ENCODE results near the gene THAP4.

THAP4 gene

DNA sequence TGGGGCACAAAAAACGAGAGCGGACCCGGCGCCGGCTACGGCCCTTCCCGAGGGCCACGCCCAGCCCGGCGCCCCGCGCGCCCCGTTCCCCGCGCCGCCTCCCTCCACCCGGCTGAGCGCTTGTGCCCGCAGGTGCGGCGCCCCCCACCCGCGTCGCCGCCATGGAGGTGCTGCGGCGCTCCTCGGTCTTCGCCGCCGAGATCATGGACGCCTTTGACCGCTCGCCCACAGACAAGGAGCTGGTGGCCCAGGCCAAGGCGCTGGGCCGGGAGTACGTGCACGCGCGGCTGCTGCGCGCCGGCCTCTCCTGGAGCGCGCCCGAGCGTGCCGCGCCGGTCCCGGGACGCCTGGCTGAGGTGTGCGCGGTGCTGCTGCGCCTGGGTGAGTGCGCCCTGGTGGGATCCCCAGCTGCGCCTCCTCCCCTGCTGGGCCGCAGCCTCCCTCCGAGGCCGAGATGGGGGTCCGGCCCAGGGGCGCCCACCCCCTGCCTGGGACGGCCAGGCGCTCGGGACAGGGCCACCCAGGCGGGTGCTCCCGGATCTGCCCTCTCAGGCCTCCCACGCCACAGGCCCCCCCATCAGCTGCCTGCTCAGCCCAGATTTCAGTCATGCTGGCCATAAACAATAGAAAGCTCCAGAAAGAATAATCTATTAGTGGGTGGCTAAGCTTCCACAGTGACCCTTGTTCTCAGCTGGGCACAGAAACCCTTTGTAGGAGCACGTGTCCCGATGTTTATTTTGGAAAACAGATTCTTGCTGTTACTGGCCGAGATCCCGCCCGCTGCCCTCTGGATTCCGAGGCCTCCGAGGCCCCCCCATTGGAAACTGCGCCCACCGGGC, 77.4 kb downstream of the THAP4 start:
- no peak for DNase-seq (ENCODE audit: low read depth, low spot score)
- H3K4me3 ChIP-seq (ENCODE audit: low read length), result peak overlapping the region; percentile 49

DNA sequence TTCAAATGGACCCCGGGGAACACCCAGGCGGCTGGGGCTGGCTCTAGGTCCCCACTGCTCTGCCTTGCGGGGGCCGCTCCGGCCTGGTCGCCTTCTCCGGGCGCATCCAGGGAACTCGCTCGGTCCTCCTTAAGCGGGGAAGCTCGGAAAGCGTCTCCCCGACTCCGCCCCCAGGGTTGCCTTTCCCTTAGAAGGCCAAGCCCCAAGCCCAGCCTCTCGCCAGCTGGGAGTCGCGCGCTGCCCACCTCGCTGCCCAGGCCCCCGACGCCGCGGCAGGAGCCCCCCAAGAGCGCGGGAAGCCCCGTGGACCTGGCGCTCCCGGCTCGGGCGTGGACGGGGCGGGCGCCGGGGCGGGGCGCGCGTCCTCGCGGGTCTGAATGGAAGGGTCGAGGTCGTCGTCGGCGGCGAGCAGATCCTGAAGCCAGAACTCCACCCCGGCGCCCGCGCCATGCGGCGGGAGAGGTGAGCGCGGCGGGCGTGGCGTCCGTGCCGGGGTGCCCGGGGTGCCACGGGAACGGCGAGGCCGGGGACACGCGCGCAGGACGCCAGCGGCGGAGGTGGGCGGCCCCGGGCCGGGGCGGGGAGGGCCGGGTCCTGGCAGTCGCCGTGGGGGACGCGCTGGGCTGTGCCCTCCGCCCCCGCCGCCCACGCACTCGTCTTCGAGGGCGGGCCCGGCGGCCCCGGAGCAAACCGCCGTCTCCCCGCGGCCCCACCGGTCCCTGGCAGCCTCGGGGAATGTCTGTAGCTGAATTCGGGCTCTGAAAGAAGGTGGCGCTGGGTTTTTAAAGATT, 78.2 kb downstream of the THAP4 start, which contains the start of gene BOK:
TSS of gene BOK (plus strand) at position 214 of the 791 bp plus-strand sequence. CDS start 739 bp downstream, outside the sequence.
- H3K4me3 ChIP-seq (ENCODE audit: low read length), result peak within 1 kb of the TSS; percentile 49
- no peak for DNase-seq (ENCODE audit: low read depth, low spot score)

DNA sequence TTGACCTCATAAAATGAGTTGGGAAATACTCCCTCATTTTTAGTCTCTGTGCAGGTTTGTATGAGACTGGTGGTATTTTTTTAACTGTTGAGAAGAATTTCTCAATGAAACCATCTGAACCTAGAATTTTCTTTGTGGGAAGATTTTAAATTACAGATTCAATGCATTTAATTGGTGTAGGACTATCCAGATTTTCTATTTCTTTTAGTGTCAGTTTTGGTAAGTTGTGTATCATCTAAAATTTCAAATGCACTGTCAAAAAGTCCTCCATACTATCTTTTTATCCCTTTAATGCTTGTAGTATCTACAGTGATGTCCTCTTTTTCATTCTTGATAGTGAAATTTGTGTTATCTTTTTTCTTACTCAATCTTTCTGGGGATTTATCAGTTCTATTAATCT, 80.2 kb downstream of the THAP4 start:
- no peak for DNase-seq (ENCODE audit: low read depth, low spot score)
- H3K4me3 ChIP-seq (ENCODE audit: low read length), result no peak overlapping the region

DNA sequence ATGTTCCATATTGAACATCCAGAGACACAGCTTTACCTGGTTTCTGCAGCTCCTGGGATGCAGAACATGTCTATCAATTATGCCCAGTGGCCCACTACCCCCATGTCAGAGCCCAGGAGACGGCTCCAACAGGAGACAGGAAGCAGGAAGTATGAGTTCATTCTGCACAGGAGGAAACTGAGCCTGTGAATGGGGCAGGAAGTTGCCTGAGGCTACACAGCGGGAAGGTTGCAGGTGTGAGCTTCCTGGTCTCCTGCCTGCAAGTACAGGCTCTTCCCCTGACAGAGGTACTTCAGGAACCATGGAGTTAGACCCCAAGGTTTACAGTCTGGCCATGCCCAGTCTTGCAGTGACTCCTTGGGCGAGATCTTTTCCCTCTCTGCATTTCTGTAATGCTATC, 81.2 kb downstream of the THAP4 start:
- H3K4me3 ChIP-seq (ENCODE audit: low read length), result no peak overlapping the region
- peak; percentile 58 for DNase-seq (ENCODE audit: low read depth, low spot score)

DNA sequence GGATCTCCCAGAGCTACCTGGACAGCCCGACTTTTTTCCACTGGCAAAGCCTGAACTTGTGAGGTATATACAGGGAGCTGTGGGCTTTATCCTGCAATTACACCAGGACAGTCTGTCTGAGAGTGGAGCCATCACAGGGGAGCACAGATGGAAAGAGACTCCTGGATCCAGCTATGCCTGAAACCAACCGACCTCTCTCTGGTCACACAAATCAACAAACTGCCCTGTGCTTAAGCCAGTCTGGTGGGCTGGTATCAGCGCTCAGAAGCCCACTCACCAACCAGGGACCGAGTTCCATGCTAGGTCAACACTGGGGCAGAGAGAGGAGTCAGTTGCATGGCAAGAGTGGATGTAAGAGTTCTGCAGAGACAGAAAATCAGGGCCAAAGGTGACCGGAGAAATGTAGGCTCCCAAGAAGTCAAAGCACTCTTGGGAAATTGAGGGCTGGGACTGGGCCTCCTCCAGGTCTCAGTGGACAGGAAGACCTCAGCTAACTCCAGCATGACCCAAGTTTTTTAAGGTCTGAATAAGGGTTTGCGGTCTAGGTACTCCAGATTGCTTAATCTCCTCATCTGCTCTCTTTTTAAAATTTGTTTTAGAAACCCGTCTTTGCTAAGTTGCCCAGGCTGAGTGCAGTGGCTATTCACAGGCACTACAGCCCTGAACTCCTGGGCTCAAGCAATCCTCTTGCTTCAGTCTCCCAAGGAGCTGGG, 82.2 kb downstream of the THAP4 start:
- no peak for DNase-seq (ENCODE audit: low read depth, low spot score)
- H3K4me3 ChIP-seq (ENCODE audit: low read length), result no peak overlapping the region

DNA sequence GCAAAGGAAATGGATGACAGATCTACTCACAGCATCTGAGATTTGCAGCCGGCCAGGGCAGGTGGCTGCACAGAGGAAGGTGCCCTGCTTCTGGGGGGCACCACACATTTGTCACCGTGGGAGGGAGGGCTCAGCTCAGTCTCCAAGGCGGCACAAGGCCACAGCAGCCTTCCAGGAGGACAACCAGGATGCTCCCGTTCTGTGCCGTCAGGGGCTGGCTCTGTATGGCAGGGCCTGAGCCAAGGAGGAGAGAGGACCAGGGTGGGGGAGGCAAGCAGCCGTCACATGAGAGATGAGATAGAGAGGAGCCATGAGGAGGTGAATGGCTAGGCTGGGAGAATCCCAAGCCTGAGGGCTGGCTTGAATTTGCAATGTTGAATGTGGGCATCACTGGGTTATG, 83.0 kb downstream of the THAP4 start:
- H3K4me3 ChIP-seq (ENCODE audit: low read length), result no peak overlapping the region
- no peak for DNase-seq (ENCODE audit: low read depth, low spot score)

DNA sequence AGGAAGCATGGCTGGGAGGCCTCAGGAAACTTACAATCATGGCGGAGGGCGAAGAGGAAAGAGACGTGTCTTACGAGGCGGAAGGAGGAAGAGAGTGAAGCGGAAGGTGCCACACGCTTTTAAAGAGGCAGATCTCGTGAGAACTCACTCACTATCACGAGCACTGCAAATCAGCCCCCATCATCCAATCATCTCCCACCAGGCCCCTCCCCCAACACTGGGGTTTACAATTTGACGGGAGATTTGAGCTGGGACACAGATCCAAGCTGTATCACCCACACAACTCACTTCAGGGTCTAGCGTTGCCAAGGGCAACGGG, 83.5 kb downstream of the THAP4 start:
- no peak for DNase-seq (ENCODE audit: low read depth, low spot score)
- no peak overlapping the region for H3K4me3 ChIP-seq (ENCODE audit: low read length)

DNA sequence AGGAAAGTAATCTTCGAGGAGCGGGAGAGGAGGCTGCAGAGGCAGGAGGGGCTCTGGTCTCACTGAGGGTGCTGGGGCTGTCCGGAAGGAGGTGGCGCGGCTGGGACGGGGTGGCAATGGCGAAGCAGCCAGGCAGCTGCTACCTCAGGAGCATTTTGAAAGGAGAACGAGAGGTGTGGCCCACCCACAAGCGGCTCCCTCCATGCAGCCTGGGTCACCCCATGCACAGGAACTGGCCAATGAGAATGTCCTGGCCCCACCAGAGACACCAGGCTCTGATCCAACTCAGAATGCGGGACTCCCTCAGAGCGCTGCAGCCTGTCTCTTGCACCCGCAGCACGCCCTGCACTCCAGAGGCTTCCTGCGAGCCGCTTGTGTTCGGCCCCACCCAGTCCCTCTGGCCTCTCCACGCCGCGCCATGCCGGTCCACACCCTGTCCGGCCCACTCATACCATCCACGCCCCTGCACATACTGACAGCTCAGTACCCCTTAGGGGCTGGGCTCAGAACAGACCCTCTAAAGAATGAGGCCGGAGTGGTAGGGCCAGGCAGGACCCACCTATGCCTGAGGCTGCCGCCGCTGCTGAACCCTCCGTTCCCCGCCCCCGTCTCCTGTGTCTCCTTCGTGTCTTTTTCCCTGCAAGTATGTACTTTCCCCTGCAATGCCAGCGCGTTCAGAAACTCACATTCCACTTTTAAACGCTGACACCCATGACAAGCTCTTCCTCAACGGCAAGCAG, 84.8 kb downstream of the THAP4 start:
- no peak overlapping the region for H3K4me3 ChIP-seq (ENCODE audit: low read length)
- no peak for DNase-seq (ENCODE audit: low read depth, low spot score)

DNA sequence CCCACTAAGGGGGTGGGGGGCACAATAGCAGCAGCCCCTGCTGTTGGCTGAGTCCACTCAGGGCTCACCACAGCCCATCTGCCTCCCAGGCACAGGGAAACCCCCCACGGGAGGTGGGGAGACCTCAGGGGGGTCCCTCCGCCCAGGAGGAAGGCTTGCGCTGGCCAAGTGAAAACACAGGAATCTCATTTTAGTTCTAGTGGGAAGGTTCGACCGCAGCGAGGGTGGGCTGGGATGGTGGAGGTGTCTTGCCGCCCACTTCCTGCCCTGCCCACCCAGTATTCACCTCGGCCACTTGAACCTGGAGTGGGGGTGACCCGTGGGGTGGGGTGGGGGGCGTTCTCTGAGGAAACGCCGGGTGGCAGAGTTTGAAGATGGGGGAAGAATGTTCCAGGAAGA, 85.4 kb downstream of the THAP4 start:
- DNase-seq (ENCODE audit: low read depth, low spot score), result no peak
- H3K4me3 ChIP-seq (ENCODE audit: low read length), result no peak overlapping the region

DNA sequence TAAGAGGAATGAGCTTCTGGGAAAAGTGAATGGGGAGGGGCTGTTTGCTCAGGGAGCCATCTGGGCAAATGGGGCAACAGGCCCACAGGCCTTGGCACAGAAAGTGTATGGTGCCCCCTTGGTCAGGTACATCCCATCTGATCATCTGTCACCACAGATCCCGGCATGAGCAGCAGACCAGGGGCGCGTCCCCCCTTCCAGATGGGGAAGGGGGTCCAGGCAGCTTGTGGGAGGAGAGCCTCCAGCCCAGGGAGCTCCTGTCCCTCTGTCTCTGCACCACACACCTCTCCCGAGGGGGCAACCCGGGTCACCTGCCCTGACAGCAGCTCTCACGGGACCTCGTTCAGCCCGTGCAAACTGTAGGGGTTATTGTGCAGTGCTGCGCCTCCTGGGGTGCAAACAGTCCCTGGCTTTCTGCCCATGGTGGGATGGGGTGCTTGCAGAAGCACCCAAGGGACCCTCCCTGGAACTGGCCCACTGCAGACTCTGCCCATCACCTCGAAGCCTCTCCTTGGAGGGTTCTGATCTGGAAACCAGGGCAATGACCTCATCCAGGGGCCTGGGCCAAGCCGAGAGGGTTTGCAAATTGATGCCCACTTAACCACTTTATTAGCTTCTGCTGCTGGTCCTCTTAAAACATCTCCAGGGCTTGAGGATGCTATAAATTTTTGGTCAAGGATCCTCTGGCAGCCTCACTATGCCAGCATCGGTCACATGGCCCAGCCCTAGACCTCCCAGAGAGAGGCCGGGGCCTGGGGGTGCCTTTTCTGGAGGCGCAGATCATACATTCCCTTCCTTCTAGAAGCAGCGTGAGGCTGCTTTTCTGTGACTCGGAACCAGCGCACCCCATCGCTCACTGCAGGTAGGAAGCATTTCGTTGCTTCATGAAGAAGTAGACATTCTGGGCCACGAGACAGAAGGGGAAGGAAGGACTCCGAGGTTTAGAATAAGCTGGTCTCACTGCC, 86.1 kb downstream of the THAP4 start:
- no peak for DNase-seq (ENCODE audit: low read depth, low spot score)
- no peak overlapping the region for H3K4me3 ChIP-seq (ENCODE audit: low read length)

DNA sequence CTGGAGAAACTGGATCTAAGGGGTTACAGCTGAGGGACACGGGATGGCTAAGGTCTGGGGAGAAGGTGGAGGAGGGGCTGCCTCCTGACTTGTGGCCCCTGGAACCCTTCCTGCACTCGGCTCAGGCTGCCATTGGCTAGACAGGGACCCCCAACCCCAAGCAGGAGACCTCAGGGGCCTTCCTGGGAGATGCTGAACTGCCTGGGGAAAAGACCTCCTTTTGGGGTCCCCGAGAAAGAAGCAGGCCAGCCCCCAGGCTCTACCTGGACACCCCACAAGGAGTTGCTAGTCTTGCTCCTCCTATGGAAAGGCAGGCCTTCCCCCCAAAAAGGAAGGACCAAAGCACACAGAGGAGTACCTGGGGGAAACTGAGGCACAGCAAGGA, 88.5 kb downstream of the THAP4 start:
- no peak overlapping the region for H3K4me3 ChIP-seq (ENCODE audit: low read length)
- DNase-seq (ENCODE audit: low read depth, low spot score), result no peak

DNA sequence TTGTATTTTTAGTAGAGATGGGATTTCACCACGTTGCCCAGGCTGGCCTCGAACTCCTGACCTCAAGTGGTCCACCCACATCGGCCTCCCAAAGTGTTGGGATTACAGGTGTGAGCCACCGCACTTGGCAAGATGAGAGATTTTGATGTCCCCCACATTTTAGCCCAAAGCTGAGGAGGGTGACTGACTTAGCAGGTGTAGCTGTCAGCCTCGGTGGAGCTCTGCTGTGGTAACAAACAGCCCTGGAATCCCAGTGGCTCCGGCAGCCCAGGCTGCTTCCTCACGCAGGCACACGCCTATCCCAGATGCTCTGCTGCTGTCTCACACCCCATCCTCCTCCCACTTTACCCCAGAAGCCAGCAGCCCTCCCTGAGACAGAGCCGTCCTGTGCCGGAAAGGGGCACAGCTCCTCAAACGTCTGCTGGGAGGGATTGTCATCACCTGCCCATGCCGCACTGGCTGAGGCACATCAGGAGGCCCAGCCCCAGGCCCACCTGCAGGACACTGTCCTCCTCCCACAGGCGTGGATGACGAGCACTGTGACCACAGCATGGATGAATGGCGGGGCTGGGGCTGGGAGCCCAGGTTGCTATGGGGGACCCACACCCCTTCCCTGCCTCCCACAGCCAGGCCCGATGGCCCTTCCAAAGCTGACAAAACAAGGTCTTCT, 89.0 kb downstream of the THAP4 start:
- no peak overlapping the region for H3K4me3 ChIP-seq (ENCODE audit: low read length)
- no peak for DNase-seq (ENCODE audit: low read depth, low spot score)

DNA sequence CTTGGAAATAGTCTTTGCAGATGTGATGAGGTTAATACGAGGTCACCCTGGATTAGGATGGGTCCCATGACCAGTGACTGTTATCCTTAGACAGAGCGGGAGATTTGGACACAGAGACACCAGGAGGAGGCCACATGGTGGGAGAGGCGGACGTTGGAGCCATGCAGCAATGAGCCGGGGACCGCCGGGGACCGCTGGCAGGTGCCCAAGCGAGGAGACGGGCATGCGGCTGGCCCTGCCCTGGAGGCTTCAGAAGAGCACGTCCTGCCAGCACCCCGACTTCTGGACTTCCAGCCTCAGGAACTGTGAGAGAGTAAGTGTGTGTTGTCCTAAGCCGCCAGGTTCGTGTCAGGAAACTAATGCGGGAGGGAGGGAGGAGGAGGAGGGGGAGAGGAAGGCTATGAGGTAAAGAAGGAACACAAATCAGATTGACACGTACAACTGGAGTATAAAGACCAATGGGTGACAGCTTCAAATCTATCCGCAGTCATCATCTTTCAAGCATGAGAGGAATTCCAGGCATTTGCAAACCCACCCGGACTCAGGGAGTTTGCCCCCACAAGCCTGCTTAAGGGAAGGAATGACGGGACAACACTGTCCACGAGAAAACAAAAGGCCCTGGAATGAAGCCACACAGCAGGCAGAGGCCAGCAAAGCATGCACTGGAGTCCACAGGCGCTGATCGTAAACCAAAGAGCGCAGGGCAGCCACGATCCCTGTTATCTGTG, 90.0 kb downstream of the THAP4 start:
- no peak overlapping the region for H3K4me3 ChIP-seq (ENCODE audit: low read length)
- DNase-seq (ENCODE audit: low read depth, low spot score), result no peak

DNA sequence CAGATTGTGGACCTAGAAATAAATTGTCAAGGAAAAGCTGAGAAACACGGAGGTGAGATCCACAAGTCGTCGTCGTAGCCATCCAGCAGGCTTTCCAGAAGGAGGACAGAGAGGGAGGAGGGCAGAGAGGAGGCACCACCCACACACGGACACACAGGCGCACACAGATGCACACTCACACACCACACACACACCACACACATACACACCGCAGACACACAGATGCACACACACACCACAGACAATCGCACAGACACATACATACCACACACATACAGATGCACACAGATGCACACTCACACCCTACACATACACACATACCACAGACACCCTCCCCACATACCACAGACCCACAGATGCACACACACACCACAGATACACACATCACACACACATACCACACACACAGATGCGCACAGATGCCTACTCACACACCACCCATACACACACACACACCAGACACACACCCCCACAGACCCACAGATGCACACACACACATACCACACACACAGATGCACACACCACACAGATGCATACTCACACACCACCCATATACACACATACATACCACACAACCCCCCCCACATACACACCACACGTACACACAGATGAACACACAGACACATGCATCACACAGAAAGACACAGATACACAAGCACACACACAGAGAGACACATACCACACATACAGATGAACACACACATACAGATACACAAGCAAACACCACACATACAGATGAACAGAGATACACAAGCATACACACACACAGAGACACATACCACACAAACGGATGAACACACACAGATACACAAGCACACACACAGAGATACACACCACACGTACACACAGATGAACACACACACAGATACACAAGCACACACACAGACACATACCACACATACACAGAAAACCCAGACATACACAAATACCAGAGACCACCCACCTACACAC, 91.2 kb downstream of the THAP4 start:
- DNase-seq (ENCODE audit: low read depth, low spot score), result no peak
- H3K4me3 ChIP-seq (ENCODE audit: low read length), result no peak overlapping the region

DNA sequence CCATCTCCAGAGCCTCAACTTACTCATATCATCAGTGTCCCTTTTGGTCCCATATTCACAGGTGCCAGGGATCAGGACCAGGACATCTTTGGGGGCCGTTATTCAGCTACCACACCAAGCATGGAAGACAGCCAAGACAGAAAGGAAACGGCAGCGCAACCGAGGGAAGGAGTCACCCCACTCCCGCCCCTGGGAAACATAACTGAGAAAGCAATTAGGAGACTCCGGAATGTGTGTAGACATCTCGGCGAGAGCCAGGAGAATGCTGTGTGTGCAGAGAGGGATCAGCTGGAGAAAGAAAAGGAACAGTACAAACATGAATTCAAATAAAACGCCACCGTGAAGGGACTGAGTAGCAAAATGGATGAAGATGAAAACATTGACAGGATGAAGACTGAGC, 91.9 kb downstream of the THAP4 start:
- DNase-seq (ENCODE audit: low read depth, low spot score), result no peak
- no peak overlapping the region for H3K4me3 ChIP-seq (ENCODE audit: low read length)

DNA sequence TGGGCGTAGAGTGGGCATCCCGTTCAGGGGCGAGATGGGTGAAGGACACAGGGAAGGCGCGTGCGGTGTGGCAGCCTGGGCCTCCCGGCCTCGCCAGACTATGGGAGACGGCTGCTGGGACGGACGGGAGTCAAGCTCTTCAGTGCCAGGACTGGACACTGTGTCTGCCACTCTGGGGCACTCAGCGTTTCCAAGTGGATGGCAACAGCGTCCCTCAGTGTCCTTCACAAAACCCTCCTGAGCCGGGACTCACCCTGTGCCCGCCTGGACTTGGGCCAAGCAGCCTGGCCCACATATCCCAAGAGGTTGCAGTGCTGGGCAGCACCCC, 94.7 kb downstream of the THAP4 start:
- H3K4me3 ChIP-seq (ENCODE audit: low read length), result no peak overlapping the region
- no peak for DNase-seq (ENCODE audit: low read depth, low spot score)

Measured in Jurkat, Clone E6-1 (cell line).